LoVo (cell line): ENCODE data around the gene DHRS9.
"Not testable (repeated sequence)": the region's sequence is repeated elsewhere in the genome, so short reads cannot be mapped to it uniquely, and the experiment has no call there.

Experiments
- DNase-seq: peaks from one replicate; pipeline ENCODE4 v3.0.0-alpha.2; 2016; ENCODE audit warnings: low spot score

Gene DHRS9

GRCh38 chr2:169069341-169069740 lies at the start of gene DHRS9:
DHRS9 (plus strand) TSS chr2:169069563; CDS start chr2:169081582, 12,019 bp downstream.
- peak; percentile 76 for DNase-seq

GRCh38 chr2:169023161-169023560 lies 46.2 kb upstream of the DHRS9 start:
- no peak for DNase-seq

- DNase-seq = no peak
These were observed 43.3 kb upstream of the DHRS9 start for GRCh38 chr2:169026056-169026455.

- no peak for DNase-seq
These were observed 42.1 kb upstream of the DHRS9 start for GRCh38 chr2:169027234-169027633.

- DNase-seq = no peak
These were observed 40.0 kb upstream of the DHRS9 start for GRCh38 chr2:169029341-169029740.

- no peak for DNase-seq
These were observed 38.2 kb upstream of the DHRS9 start, which contains the start of gene ABCB11 for GRCh38 chr2:169031202-169031601. ABCB11 (minus strand) TSS chr2:169031324; CDS start chr2:169018125, 13,199 bp downstream.

GRCh38 chr2:169034256-169034655 lies 35.1 kb upstream of the DHRS9 start:
- DNase-seq = peak; percentile 48

GRCh38 chr2:169034984-169035544 lies 34.3 kb upstream of the DHRS9 start:
- no peak for DNase-seq

GRCh38 chr2:169035887-169036286 lies 33.5 kb upstream of the DHRS9 start:
- no peak for DNase-seq

- no peak for DNase-seq
These were observed 32.5 kb upstream of the DHRS9 start for GRCh38 chr2:169036736-169037440.

GRCh38 chr2:169038338-169038757 lies 31.0 kb upstream of the DHRS9 start:
- DNase-seq = peak; percentile 61

GRCh38 chr2:169039702-169040101 lies 29.7 kb upstream of the DHRS9 start:
- no peak for DNase-seq

- no peak for DNase-seq
These were observed 27.8 kb upstream of the DHRS9 start for GRCh38 chr2:169041594-169041993.

GRCh38 chr2:169042856-169043255 lies 26.5 kb upstream of the DHRS9 start:
- DNase-seq = no peak

- peak; percentile 64 for DNase-seq
These were observed 22.8 kb upstream of the DHRS9 start for GRCh38 chr2:169046440-169047151.

GRCh38 chr2:169047256-169048250 lies 21.8 kb upstream of the DHRS9 start:
- DNase-seq = no peak

- DNase-seq = no peak
These were observed 20.2 kb upstream of the DHRS9 start for GRCh38 chr2:169049142-169049541.

- no peak for DNase-seq
These were observed 18.7 kb upstream of the DHRS9 start for GRCh38 chr2:169050476-169051240.

GRCh38 chr2:169054575-169054974 lies 14.8 kb upstream of the DHRS9 start:
- not testable (repeated sequence) for DNase-seq

GRCh38 chr2:169064199-169064598 lies 5.2 kb upstream of the DHRS9 start:
- not testable (repeated sequence) for DNase-seq

GRCh38 chr2:169065422-169065821 lies 3.9 kb upstream of the DHRS9 start:
- DNase-seq = no peak
